ENCODE measurements around the gene ZNF84. TPM values are rescaled to one million over a fixed set of nuclear protein-coding genes. Genes with fewer than 3 reads are reported as not detected.

Gene ZNF84
- total RNA-seq = 102 and 103 TPM in 2 replicates
- long read RNA-seq, full-length matches to known transcripts = 105 of 218 reads
- long read RNA-seq, partial matches to known transcripts = 36 of 218 reads
- long read RNA-seq, other reads (novel, unspliced or antisense) = 77 of 218 reads

GRCh38 chr12:133037207-133038005, at the start of gene ZNF84:
Gene ZNF84 (plus strand): TSS chr12:133037509. CDS start chr12:133041468, 3,959 bp downstream.
- TF ChIP-seq, protein P1, sequence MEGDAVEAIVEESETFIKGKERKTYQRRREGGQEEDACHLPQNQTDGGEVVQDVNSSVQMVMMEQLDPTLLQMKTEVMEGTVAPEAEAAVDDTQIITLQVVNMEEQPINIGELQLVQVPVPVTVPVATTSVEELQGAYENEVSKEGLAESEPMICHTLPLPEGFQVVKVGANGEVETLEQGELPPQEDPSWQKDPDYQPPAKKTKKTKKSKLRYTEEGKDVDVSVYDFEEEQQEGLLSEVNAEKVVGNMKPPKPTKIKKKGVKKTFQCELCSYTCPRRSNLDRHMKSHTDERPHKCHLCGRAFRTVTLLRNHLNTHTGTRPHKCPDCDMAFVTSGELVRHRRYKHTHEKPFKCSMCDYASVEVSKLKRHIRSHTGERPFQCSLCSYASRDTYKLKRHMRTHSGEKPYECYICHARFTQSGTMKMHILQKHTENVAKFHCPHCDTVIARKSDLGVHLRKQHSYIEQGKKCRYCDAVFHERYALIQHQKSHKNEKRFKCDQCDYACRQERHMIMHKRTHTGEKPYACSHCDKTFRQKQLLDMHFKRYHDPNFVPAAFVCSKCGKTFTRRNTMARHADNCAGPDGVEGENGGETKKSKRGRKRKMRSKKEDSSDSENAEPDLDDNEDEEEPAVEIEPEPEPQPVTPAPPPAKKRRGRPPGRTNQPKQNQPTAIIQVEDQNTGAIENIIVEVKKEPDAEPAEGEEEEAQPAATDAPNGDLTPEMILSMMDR (IDR thresholded peaks at IDR 0.05; ENCODE audit: unreplicated experiment) = no peak
- DNase-seq (ENCODE audit: low spot score, unreplicated experiment) = peak; percentile 92
- Mint-ChIP-seq H3K27me3 (no peaks in the 10 kb centered on the region), H3K4me3 (ENCODE audit: low read depth) (peak within 1 kb of the TSS; percentile 90), H3K36me3 (ENCODE audit: insufficient read depth) (peaks cover 43% of the 10 kb centered on the region), H3K9me3 (ENCODE audit: low read depth) (peaks cover 40% of the 10 kb centered on the region), H3K4me1 (ENCODE audit: low read depth) (peaks cover 2% of the 10 kb centered on the region), H3K27ac (peak within 1 kb of the TSS; percentile 99)

DNA sequence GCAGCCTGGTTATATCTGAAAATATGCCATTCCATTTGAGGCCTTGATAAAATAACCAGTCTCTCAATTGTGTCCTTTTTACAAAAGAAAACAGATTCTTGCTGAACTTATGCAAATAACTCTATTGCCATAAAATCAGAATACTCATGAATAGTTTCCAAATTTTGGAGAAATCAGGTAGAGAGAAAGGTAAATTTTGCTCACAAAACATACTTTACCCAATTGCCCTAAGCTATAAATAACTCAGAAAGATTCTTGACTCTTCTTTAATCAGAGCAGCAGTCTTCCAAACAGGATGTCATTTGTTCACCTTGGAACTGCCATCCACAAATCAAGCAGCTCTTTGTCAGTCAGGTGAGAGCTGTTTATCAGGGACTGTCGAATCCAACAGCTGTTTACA, 38.6 kb upstream of the ZNF84 start:
- H3K27ac Mint-ChIP-seq = no peak overlapping the region
- no peak overlapping the region for H3K4me3 Mint-ChIP-seq (ENCODE audit: low read depth)
- H3K36me3 Mint-ChIP-seq (ENCODE audit: insufficient read depth) = peaks cover 67% of the 10 kb centered on the region
- peaks cover 48% of the 10 kb centered on the region for H3K9me3 Mint-ChIP-seq (ENCODE audit: low read depth)
- no peaks in the 10 kb centered on the region for H3K27me3 Mint-ChIP-seq
- H3K4me1 Mint-ChIP-seq (ENCODE audit: low read depth) = no peaks in the 10 kb centered on the region
- no peak for DNase-seq (ENCODE audit: low spot score, unreplicated experiment)
- TF ChIP-seq, protein P1 (IDR thresholded peaks at IDR 0.05; ENCODE audit: unreplicated experiment) = no peak

DNA sequence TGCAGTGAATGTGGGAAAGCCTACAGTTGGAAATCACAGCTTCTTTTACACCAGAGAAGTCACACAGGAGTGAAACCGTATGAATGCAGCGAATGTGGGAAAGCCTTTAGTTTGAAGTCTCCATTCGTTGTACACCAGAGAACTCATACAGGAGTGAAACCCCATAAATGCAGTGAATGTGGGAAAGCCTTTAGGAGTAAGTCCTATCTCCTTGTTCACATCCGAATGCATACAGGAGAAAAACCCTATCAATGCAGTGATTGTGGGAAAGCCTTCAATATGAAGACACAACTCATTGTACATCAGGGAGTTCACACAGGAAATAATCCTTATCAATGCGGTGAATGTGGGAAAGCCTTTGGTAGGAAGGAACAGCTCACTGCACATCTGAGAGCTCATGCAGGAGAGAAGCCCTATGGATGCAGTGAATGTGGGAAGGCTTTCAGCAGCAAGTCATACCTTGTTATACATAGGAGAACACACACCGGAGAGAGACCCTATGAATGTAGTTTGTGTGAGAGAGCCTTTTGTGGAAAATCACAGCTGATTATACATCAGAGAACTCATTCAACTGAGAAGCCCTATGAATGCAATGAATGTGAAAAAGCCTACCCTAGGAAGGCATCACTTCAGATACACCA, 26.5 kb upstream of the ZNF84 start:
- TF ChIP-seq, protein P1 (IDR thresholded peaks at IDR 0.05; ENCODE audit: unreplicated experiment) = no peak
- no peak for DNase-seq (ENCODE audit: low spot score, unreplicated experiment)
- Mint-ChIP-seq H3K4me1 (ENCODE audit: low read depth) (no peaks in the 10 kb centered on the region), H3K27me3 (no peaks in the 10 kb centered on the region), H3K27ac (no peak overlapping the region), H3K4me3 (ENCODE audit: low read depth) (no peak overlapping the region), H3K36me3 (ENCODE audit: insufficient read depth) (peaks cover 90% of the 10 kb centered on the region), H3K9me3 (ENCODE audit: low read depth) (peaks cover 52% of the 10 kb centered on the region)

DNA sequence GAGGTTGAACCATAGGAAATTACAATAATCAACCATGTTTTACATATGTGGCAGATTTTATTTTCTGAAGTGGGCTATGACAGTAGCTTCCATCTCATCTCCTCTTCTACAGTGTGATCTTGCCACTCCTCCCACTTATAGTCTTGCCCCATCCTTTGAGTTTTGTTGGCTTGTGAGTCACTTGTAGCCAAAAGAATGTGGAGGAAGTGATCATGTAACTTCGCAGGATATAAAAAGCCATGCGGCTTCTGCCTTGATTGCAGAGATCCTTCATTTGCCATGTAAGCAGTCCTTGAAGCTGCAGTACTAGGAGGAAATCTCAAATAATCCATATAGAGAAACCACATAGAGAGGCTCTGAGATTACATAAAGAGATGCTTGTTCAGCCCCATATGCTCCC, 13.7 kb upstream of the ZNF84 start:
- Mint-ChIP-seq H3K27me3 (no peaks in the 10 kb centered on the region), H3K4me3 (ENCODE audit: low read depth) (no peak overlapping the region), H3K36me3 (ENCODE audit: insufficient read depth) (peaks cover 35% of the 10 kb centered on the region), H3K4me1 (ENCODE audit: low read depth) (no peaks in the 10 kb centered on the region), H3K27ac (no peak overlapping the region), H3K9me3 (ENCODE audit: low read depth) (peaks cover 52% of the 10 kb centered on the region)
- no peak for DNase-seq (ENCODE audit: low spot score, unreplicated experiment)
- TF ChIP-seq, protein P1 (IDR thresholded peaks at IDR 0.05; ENCODE audit: unreplicated experiment) = no peak

DNA sequence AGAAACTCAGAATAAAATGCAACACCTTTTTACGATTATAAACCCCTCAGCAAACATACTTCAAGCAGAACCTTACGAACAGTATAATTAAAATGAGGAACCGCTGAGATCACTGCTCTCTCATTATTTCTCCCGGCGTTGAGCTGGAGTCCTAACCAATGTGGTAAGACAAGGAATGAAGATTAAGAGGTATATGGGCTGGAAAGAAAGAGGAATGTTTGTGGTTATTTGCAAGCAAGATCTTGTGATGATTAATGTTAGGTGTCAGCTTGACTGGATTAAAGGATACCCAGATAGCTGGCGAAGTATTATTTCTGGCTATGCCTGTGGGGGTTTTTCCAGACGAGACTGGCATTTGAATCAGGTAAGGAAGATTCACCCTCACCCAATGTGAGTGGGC, 10.3 kb upstream of the ZNF84 start:
- Mint-ChIP-seq H3K36me3 (ENCODE audit: insufficient read depth) (peaks cover 17% of the 10 kb centered on the region), H3K27ac (no peak overlapping the region), H3K4me3 (ENCODE audit: low read depth) (no peak overlapping the region), H3K27me3 (no peaks in the 10 kb centered on the region), H3K9me3 (ENCODE audit: low read depth) (peaks cover 43% of the 10 kb centered on the region), H3K4me1 (ENCODE audit: low read depth) (no peaks in the 10 kb centered on the region)
- no peak for DNase-seq (ENCODE audit: low spot score, unreplicated experiment)
- TF ChIP-seq, protein P1 (IDR thresholded peaks at IDR 0.05; ENCODE audit: unreplicated experiment) = no peak

All from progenitor cell of endocrine pancreas (in vitro differentiated cells).